HTERT RPE-1 (cell line): ENCODE data around the gene SMOC2.

Experiments
- in situ Hi-C: fragments of 300-500 bp; cut with MboI; formaldehyde crosslinking; loops from 4 replicates; pipeline ENCODE4 v1.14.3; 2020; ENCODE audit warnings: low sequenced_read_pairs

SMOC2 gene

GRCh38 chr6:168415098-168415992 is 25.6 kb upstream of the SMOC2 start:
- in situ Hi-C loops: no loop called here

DNA sequence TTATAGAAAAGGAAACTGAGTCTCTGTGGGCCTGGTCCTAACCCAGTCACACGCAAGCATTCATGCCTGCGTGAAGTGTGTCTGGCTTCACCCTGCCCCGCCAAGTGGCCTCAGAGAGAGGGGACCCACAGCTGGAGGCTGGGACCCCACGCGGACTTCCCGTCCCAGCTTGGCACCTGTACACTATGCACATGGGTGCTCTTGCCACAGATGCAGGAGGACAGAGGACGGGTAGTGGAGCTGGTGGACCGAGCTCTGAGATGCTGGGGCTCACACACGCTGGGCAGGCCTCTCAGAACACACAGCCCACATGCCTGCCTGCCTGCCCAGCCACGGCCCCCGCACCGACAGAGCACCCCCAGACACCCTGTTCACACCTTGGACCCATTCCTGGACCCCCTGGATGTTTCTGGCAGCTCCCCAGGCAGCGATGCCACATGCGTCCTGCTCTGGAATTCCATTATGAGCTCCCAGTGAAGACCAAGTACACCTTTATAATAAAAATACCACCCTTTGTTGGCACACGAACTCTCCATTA is 24.9 kb upstream of the SMOC2 start:
- in situ Hi-C loops: no loop called here

DNA sequence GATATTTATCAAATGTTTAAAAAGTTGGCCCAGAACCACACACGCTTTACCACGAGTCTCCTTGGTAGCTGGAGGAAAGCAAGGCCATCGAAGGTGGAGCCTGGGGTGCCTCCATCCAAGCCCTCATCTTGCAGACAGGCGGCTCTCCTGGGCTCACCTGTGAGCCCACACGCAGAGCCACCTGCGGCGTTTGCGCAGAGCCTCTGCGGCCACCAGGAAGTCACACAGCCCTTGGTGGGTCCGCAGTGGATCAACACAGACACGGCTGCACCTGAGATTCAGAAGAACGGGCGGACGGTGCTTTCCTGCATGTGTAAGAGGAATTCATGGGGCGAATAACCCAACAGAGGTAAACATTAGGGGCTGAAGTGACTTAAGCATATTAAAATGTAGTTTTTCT is 24.5 kb upstream of the SMOC2 start:
- in situ Hi-C loops: no loop called here

DNA sequence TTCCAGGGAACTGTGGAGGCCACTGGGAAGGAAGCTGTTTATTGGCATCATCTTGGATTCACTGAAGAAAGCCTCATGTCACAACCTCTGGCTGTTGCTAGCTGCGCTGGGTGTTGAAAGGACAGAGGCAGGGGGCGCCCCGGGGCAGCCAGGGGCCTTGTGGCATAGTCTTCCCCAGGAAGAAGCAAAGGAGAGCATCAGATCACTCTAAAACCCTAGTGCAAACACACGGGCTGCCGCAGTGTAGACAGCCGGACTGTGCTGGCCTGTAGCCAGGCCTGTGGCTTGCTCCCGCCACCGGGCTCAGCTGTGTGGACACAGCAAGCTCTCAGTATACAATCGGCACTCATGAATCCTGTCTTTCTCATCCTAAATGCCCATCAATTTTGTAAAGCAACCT is 23.8 kb upstream of the SMOC2 start:
- in situ Hi-C loops: no loop called here

DNA sequence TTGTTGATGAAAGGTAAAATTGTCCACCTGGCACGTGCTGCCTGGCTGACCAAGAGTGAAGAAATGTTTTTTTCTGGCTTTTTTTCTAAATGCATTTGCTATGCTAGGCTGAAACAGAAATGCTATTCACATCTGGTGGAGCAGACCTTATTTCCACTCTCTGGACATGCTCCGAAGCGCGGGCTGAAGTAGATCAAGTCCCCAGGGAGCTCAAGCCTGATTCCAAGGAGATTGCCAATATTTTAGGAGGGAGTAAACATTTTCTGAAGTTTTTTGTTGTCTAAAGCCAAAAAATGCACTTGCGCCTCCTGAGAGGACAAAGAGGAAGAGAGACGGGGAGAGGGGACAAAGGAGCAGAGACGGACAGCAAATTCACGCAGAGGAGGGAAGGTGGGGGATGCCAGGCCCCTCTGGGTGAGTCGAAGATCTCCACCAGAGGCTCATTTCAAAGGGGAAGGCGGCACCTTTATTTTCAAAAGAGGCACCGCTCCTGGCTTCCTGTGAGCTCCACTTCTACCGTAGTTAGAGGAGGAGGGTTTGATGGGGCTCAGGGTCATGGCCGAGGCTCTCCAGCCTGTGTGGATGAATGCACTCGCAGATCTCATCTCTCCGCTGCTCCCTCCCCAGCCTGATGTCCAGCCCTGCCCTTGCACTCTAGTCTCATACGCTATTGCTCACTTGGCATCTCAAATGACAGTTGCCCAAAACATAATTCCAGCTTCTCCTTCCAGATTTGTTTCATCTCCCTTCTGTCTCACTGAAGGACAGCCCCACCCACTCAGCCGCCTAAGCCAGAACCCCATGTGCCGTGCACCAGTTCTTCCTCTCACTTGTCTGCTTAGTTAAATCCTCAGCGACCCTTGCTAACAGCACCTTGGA is 23.1 kb upstream of the SMOC2 start:
- in situ Hi-C loops: no loop called here

GRCh38 chr6:168418711-168419121 is 22.3 kb upstream of the SMOC2 start:
- in situ Hi-C loops: no loop called here

GRCh38 chr6:168419569-168419968 is 21.4 kb upstream of the SMOC2 start:
- in situ Hi-C loops: no loop called here

DNA sequence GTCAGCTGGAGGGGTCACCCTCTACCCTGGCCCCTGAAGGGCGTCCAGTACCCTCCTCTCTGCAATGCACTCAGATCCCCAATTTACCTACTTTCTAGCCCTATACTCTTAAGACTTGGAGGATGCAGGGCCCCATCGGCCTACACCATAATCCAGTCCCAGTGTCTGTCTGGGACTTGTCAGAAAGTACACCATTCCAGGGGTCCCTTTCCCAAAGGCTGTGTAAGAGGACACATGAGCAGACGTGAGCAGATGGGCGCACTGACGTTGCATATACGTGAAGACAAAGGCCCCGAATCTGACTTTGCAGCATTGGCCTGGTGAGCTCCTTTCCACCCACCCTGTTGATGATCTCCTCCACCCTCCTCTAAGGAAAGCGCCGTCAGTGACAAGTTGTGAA is 20.9 kb upstream of the SMOC2 start:
- in situ Hi-C loops: no loop called here

DNA sequence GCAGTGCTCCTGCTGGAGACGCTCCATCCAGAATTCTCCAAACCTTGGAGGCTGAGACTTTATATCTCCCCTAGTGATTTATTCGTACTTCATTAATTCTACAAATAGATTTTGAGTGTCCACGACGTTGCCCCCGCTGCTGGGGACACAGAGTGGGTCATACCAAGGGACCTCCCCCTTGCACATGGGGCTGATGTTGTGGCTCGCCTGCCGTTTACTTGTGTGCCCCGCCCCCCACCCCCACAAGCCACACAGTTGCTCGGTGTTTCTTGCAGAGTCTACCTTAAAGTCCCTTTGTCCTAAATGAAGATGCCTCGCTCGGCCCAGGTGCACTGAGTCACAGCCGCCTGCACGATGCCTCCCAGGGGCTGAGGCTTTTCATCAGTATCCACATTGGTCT is 20.3 kb upstream of the SMOC2 start:
- in situ Hi-C loops: no loop called here

DNA sequence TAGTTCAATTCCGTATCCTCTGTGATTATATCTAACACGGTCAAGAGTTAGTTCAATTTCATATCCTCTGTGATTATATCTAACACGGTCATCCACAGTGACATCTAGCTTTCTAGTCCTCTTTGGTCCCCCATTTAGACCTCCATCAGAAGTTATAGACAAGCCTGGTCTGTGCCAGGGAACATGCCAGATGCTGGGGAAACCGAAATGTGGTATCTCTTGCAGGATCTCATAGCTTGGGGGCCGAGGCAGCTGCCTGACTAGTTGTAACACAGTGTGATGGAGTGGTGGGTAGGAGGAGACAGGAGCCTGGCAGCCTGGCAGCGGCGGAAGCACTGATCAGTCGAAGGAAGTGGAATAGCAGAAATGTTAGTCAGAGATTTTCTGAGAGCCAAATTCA is 13.8 kb upstream of the SMOC2 start:
- in situ Hi-C loops: no loop called here

DNA sequence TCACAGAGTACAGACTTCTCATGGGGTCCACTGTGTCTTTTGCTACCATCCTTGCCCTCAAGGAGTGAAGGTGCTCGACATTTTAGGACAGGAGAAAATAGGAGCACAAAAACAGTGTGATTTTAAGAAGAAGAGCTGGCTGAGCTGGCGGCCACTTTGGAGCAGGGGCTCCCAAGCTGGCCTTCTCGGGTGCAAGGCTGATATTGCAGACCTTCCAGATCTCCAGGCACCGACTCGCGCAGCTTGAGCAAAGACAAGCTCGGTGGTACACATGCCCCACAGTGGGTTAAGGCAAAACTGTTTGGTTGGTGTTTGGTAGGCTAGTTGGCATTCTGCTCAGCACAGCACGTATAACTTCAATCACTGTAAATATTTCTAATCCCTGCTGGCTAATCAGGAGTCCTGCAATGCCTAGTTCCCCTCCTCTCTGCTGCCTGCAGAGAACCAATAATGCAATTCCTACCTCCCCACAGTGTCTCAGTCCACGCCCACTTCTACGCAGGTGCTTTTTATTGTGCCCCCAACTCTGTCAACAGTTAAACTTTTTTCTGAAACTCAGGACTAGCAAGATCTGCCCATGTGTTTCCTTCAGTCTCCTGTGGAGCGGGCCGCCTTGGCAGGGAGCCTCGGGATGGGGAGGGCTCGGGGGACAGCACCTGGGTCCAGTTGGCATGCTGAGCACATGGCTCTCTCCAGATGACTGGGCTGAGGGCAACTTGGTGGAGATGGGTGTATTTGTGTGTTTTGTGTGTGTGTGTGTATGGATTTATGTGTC is 12.7 kb upstream of the SMOC2 start:
- in situ Hi-C loops: no loop called here

GRCh38 chr6:168428863-168429262 is 12.1 kb upstream of the SMOC2 start:
- in situ Hi-C loops: no loop called here

DNA sequence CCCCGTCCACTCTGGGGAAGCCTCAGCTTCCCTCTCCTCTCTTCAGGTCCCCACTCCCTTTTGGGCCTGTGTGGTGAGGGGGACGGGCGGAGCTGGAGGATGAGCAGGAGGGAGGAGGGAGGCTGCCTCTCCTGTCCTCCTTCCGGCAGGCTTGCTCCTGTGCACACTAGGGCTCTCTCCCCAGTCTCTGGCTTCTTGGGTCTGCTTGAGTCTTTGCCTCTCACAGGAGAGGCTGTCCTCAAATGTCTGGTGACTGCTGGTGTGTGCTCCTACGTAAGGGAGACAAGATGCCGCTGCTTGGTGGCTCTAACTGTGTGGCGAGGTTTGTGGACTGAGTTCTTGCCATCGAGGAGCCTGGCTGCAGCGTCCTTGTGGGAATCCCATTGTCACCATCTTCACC is 8.8 kb upstream of the SMOC2 start:
- in situ Hi-C loops: no loop called here

DNA sequence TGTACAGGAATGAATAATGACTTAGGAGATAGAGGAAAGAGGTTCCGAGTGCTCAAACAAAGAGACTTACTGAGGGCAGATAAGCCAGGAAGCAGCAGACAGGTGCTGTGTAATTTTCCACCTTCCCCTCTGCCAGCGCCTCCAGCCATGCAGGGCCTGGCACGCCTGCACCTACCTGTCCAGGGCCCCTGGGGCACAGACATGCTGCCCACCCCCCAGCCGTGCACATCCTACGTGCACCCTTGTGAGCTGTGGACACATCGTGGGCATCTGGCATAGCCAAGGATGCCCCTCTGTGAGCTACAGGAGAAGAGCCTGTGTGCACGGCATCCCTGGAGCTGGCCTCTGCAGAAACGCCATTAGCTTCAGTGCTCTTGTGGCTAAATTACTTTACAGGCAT is 7.1 kb upstream of the SMOC2 start:
- in situ Hi-C loops: no loop called here

GRCh38 chr6:168434505-168434904 is 6.5 kb upstream of the SMOC2 start:
- in situ Hi-C loops: no loop called here

DNA sequence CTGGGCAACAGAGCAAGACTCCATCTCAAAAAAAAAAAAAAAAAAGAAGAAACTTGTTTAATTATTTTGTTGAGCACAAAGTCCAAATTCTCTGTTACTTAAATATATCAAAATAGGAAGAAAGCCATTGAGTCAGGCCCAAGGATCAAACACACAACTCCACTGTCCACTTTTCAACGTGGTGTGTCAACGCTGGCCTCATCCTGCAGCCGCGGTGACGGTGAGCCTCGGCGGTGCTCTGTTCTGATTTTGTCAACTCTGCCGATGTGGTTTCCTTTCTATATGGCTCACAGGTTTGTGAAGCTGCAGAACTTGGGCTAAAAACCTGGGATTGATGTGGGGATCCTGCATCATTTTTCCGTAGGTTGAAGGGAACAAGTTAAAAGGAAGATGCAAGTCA is 3.2 kb upstream of the SMOC2 start:
- in situ Hi-C loops: no loop called here

GRCh38 chr6:168438783-168439520 is 2.0 kb upstream of the SMOC2 start:
- in situ Hi-C loops: no loop called here

- in situ Hi-C loops: no loop called here
These were observed 1.1 kb upstream of the SMOC2 start for GRCh38 chr6:168439794-168440450.

- in situ Hi-C loops: no loop called here
These were observed 729 bp downstream of the SMOC2 start for GRCh38 chr6:168441434-168442391.
